MV-4-11 (cell line): ENCODE measurements around the gene TMEM178B.
"Not testable (repeated sequence)": the region's sequence is repeated elsewhere in the genome, so short reads cannot be mapped to it uniquely, and the experiment has no call there.

ENCODE experiments used
- DNase-seq: peaks from one replicate; lab custom pipeline; 2025; lab: John Stamatoyannopoulos, UW

The TMEM178B gene

GRCh38 chr7:141312828-141313521 is 239.1 kb downstream of the TMEM178B start:
- no peak for DNase-seq

- no peak for DNase-seq
These were observed 240.0 kb downstream of the TMEM178B start for GRCh38 chr7:141313896-141314295.

GRCh38 chr7:141317033-141317585 is 243.2 kb downstream of the TMEM178B start:
- no peak for DNase-seq

GRCh38 chr7:141320287-141320686 is 246.4 kb downstream of the TMEM178B start:
- no peak for DNase-seq

GRCh38 chr7:141322383-141322782 is 248.5 kb downstream of the TMEM178B start:
- no peak for DNase-seq

GRCh38 chr7:141323826-141324225 is 250.0 kb downstream of the TMEM178B start:
- no peak for DNase-seq

- DNase-seq: no peak
These were observed 251.0 kb downstream of the TMEM178B start for GRCh38 chr7:141324870-141325269.

GRCh38 chr7:141325275-141325674 is 251.4 kb downstream of the TMEM178B start:
- DNase-seq: no peak

- DNase-seq: no peak
These were observed 254.4 kb downstream of the TMEM178B start for GRCh38 chr7:141328290-141328689.

- not testable (repeated sequence) for DNase-seq
These were observed 256.4 kb downstream of the TMEM178B start for GRCh38 chr7:141330285-141330684.

GRCh38 chr7:141333459-141333858 is 259.6 kb downstream of the TMEM178B start:
- no peak for DNase-seq

GRCh38 chr7:141335164-141335563 is 261.3 kb downstream of the TMEM178B start:
- DNase-seq: no peak

- no peak for DNase-seq
These were observed 265.7 kb downstream of the TMEM178B start for GRCh38 chr7:141339603-141340002.

- no peak for DNase-seq
These were observed 267.1 kb downstream of the TMEM178B start for GRCh38 chr7:141340991-141341390.

- DNase-seq: no peak
These were observed 269.0 kb downstream of the TMEM178B start for GRCh38 chr7:141342621-141343408.

- DNase-seq: no peak
These were observed 270.5 kb downstream of the TMEM178B start for GRCh38 chr7:141344153-141344935.

GRCh38 chr7:141348728-141349127 is 274.9 kb downstream of the TMEM178B start:
- no peak for DNase-seq

- DNase-seq: no peak
These were observed 275.5 kb downstream of the TMEM178B start for GRCh38 chr7:141349338-141349737.

- DNase-seq: no peak
These were observed 275.9 kb downstream of the TMEM178B start for GRCh38 chr7:141349804-141350203.

GRCh38 chr7:141351175-141351574 is 277.3 kb downstream of the TMEM178B start:
- no peak for DNase-seq

GRCh38 chr7:141352955-141353354 is 279.1 kb downstream of the TMEM178B start:
- no peak for DNase-seq

GRCh38 chr7:141354251-141354650 is 280.4 kb downstream of the TMEM178B start:
- no peak for DNase-seq
